Stimulated activated CD4-positive, alpha-beta T cell treated with anti-CD3 and anti-CD28 coated beads, Interleukin-12 subunit alpha, Interleukin-12 subunit beta, amount 100 ng/mL, for 24 hours (primary cell): ENCODE results near the gene HELZ2.
"Not testable (repeated sequence)": the region's sequence is repeated elsewhere in the genome, so short reads cannot be mapped to it uniquely, and the experiment has no call there.

Experiments used
- DNase-seq, 2 experiments: peaks; one replicate each; pipeline ENCODE4 v3.0.0-alpha.2; 2020; ENCODE audit warnings: low read depth in 2 of 2

Gene HELZ2

DNA sequence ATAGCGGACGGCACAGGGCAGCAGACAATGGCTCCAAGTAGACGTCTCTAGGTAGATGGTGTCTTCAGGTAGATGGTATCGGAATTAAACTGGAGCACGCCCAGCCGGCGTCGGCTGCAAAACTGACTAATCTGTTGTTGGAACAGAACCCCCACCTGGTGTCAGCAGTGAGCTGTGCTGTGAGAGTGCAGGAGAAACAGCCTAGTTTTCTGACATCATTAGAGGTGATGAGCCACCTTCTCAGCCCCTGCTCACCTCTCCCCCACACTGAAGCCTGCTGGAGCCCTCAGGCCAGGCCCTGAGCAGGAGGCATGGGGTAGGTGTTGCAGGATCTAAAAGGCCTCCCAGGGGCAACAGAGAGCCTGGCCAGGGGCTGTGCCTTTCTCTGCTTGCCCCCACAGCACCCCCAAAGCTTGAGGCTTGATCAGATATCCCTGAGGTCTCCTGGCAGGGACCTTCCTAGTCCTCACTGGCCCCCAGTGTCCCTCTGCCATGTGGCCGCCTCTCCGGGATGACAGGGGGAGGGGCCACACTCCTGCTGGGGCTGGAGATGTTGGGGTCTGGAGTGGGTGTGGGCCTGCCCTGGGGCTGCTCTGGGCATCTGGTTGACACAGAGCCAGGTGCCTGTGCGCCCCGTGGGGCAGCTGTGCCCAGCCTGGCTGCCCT lies 6.9 kb upstream of the HELZ2 start:
- peak; percentile 33 to 49 for DNase-seq

DNA sequence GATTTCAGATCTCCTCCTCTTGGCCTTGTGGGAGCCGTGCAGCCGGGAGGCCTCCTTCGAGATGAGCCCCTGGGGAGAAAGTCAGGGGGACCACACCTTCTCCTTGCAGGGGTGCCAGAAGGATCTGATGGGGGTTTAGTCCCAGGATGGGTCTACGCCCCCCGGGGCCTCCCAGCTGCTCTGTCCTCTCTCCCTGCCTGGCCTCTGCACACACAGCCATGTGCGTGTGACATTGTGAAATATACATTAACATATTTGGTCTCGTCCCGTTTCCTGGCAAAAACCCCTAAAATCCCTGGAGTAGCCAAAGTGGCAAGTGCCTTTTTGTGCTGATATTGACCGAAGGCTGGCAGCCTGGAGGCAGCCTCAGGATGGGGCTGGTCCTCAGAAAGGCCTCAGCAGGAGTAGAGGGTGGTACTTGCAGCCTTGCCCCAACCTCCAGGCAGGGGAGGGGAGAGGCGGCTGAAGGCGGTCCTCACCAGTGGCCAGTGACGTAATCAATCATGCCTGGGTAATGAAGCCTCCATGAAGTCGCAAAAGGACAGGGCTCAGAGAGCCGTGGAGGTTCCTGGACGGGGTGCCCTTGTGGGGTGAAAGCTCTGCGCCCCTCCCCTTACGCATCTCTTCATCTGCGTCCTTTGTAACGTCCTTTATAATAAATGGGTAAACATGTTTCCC lies 5.1 kb upstream of the HELZ2 start:
- no peak for DNase-seq

GRCh38 chr20:63578224-63579016 lies 4.4 kb upstream of the HELZ2 start:
- DNase-seq: no peak

- no peak for DNase-seq
These were observed 3.4 kb upstream of the HELZ2 start for GRCh38 chr20:63577317-63577894.

DNA sequence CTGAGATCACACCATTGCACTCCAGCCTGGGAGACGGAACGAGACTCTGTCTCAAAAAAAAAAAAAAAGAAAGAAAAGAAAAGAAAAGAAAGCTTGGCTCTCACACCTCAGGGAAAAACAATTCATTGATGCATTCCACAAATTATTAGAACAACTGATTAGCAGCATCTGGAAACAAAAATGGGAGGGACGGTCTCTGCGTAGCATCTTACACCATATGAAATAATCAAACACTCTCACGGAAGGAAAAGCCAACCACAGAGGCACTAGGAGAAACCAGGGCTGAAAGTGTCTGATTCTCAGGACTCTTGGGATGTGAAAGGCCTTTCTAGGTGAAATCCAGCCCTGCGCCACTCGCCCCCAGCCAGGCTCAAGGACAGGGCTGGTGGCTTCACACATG lies 2.3 kb upstream of the HELZ2 start:
- no peak for DNase-seq

- no peak for DNase-seq
These were observed 1.0 kb upstream of the HELZ2 start for GRCh38 chr20:63574829-63575743.

- no peak for DNase-seq
These were observed 350 bp downstream of the HELZ2 start for GRCh38 chr20:63573647-63574131.

GRCh38 chr20:63572788-63573646 lies 1.0 kb downstream of the HELZ2 start:
- no peak for DNase-seq

DNA sequence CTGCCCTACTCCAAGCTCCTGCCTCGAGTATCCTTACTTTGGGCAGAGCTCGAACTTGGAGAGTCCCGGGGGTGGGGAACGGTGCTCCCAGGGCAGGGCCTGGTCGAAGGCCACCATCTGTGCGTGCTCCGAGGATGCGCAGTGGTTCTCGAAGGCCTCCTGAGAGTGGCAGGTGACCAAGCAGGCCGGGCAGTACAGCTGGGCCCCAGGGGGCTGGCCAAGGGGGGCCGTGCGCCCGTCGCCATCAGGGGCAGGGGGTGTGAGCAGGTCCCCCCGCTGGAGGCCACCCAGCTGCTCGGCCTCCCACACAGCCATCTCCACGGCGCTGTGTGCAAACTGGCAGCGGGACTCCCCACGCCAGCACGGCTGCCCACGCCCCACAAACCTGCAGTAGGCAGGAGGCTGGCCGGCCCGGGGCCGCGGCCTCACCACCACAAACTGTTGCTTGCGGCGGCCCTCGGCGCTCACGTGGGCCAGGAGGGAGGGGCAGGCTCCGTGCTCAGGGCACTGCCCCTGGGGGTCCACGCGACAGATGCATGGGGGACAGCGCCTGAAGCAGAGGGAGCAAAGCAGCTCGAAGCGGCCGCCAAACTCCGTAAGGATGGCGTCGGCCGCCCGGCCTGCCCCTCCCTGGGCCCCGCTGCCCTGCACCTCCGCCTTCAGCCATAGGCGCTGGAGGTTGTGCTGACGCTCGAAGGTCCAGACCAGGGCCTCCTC lies 1.8 kb downstream of the HELZ2 start:
- DNase-seq: no peak

GRCh38 chr20:63571087-63571478 lies 3.0 kb downstream of the HELZ2 start:
- not testable (repeated sequence) for DNase-seq

DNA sequence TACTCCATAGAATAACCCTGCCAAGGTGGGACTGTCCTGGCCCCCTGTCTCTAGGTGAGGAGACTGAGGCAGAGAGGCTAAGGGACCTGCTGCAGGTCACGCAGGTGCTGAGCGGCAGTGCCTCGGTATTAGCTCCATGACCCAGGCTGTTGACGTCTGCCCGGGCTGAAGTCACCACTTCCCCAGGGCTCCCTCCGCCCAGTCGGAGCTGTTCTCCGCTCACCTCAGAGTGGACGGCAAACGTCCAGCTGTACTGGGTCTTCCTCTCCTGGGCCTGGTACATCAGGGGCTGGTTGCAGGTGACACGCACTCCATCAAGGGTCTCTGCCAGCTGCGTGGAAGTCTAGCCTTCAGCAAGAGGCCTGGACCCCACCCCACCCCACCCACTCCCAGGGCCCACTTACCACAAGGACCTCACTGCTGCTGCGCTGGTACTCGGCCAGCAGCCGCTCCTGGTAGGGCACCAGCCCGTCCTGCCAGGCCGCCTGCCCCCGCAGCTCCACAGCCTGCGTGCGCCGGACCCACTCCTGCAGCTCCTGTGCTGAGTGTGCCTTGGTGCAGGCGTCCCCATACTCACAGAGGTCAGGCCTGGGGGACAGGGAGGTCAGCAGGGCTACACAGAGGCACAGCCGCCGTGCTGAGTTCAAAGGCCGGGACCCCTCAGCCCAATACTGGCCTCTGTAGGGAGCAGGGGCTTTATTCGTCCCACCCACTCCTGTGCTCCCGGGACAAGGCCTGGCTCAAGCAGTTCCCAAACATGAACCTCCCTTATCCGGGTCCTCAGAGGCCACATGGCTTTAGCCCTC lies 3.6 kb downstream of the HELZ2 start:
- DNase-seq: no peak

DNA sequence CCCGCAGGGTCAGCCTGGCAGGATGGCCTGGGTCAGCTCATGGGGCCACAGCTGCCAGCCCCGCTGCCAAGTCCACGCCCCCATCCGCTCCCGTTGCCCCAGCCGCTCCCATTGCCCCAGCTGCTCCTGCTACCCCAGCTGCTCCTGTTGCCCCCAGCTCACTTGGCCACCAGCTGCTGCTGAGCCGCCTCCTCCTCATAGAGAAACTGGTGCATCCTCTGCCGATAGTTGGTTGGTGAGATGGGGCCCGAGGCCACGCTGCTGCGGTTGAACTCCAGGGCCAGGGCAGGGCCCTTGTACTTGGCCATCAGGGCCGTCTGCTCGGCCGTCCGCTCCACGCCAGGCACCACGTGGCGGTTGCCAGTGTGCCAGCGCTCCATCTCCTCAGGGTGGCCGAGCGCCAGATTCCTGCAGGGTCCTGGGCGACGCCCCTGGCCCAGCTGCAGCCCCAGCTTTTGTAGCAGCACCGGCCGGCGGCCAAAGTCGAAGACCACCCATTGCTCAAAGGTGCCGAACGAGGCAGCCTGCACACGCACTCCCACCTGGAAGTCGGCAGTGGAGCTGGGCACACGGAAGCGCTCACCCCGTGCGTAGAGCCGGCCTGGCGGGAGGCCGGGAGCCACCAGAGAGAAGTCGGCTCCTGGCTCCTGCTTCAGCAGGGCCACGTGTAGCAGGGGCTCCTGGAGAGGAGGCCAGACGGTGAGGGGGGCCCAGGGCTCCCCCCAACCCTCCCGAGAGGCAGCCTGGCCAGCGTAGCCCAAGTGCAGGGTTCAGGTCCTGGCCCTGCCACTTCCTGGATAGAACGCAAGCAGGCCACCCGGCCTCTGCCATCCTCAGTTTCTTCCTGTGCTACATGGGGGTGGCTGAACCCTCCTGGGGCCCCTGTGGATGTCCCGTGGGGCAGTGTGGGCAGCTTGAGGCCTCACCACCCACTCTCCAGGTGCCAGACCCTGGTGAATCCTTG lies 4.8 kb downstream of the HELZ2 start:
- DNase-seq: no peak

- DNase-seq: no peak
These were observed 5.7 kb downstream of the HELZ2 start for GRCh38 chr20:63568170-63568981.

- peak in 1 of 2 experiments; percentile 37 for DNase-seq
These were observed 6.5 kb downstream of the HELZ2 start for GRCh38 chr20:63567386-63568169.

GRCh38 chr20:63567136-63567385 lies 7.0 kb downstream of the HELZ2 start:
- no peak for DNase-seq
